ENCODE data around the gene DGCR8. TPM values are rescaled to one million over a fixed set of nuclear protein-coding genes. Genes with fewer than 3 reads are reported as not detected.

The DGCR8 gene
- polyA plus RNA-seq, 1 experiment, result 22.0 TPM

- DNase-seq (ENCODE audit: low read depth, low spot score), result no peak
- TF ChIP-seq CTCF (IDR thresholded peaks at IDR 0.05; ENCODE audit: low read depth, low read length), result no peak
- no peak overlapping the region for H3K4me3 ChIP-seq (ENCODE audit: low read depth, low read length)
- no peaks in the 10 kb centered on the region for H3K27me3 ChIP-seq (ENCODE audit: control insufficient read depth, insufficient read depth, low read length)
- POLR2A ChIA-PET, result no interaction called here
- CTCF ChIA-PET, result no interaction called here
- H3K9me3 ChIP-seq (ENCODE audit: control insufficient read depth, insufficient read depth, low read length), result peaks cover 9% of the 10 kb centered on the region; the same call in 1 of the 2 replicates
- H3K27ac ChIP-seq (ENCODE audit: low read depth, low read length), result no peak overlapping the region
Observed at GRCh38 chr22:20034143-20034542, 45.9 kb upstream of the DGCR8 start.

- no peaks in the 10 kb centered on the region for H3K27me3 ChIP-seq (ENCODE audit: control insufficient read depth, insufficient read depth, low read length)
- H3K9me3 ChIP-seq (ENCODE audit: control insufficient read depth, insufficient read depth, low read length), result peaks cover 9% of the 10 kb centered on the region; the same call in 1 of the 2 replicates
- no peak for TF ChIP-seq CTCF (IDR thresholded peaks at IDR 0.05; ENCODE audit: low read depth, low read length)
- H3K27ac ChIP-seq (ENCODE audit: low read depth, low read length), result no peak overlapping the region
- CTCF ChIA-PET, result interaction anchor here (0.6 kb wide), 1 partner anchor 89 kb away, joined by 3 read pairs; no protein-coding TSS in a partner anchor
- no peak overlapping the region for H3K4me3 ChIP-seq (ENCODE audit: low read depth, low read length)
- POLR2A ChIA-PET, result no interaction called here
- DNase-seq (ENCODE audit: low read depth, low spot score), result no peak
Observed at GRCh38 chr22:20035375-20036083, 44.5 kb upstream of the DGCR8 start.

- ChIA-PET POLR2A (no interaction called here), CTCF (interaction anchor here (0.6 kb wide), 1 partner anchor 89 kb away, joined by 3 read pairs; no protein-coding TSS in a partner anchor)
- Histone ChIP-seq H3K27me3 (ENCODE audit: control insufficient read depth, insufficient read depth, low read length) (no peaks in the 10 kb centered on the region), H3K9me3 (ENCODE audit: control insufficient read depth, insufficient read depth, low read length) (peaks cover 9% of the 10 kb centered on the region; the same call in 1 of the 2 replicates), H3K27ac (ENCODE audit: low read depth, low read length) (no peak overlapping the region), H3K4me3 (ENCODE audit: low read depth, low read length) (no peak overlapping the region)
- DNase-seq (ENCODE audit: low read depth, low spot score), result no peak
- no peak for TF ChIP-seq CTCF (IDR thresholded peaks at IDR 0.05; ENCODE audit: low read depth, low read length)
Observed at GRCh38 chr22:20036084-20036482, 44.0 kb upstream of the DGCR8 start.

- no peak for TF ChIP-seq CTCF (IDR thresholded peaks at IDR 0.05; ENCODE audit: low read depth, low read length)
- CTCF ChIA-PET, result no interaction called here
- Histone ChIP-seq H3K27me3 (ENCODE audit: control insufficient read depth, insufficient read depth, low read length) (no peaks in the 10 kb centered on the region), H3K9me3 (ENCODE audit: control insufficient read depth, insufficient read depth, low read length) (peaks cover 9% of the 10 kb centered on the region; the same call in 1 of the 2 replicates), H3K4me3 (ENCODE audit: low read depth, low read length) (no peak overlapping the region), H3K27ac (ENCODE audit: low read depth, low read length) (no peak overlapping the region)
- no peak for DNase-seq (ENCODE audit: low read depth, low spot score)
- POLR2A ChIA-PET, result no interaction called here
Observed at GRCh38 chr22:20036535-20037392, 43.3 kb upstream of the DGCR8 start.

GRCh38 chr22:20037419-20037818, 42.6 kb upstream of the DGCR8 start:
- ChIA-PET POLR2A (no interaction called here), CTCF (no interaction called here)
- TF ChIP-seq CTCF (IDR thresholded peaks at IDR 0.05; ENCODE audit: low read depth, low read length), result no peak
- Histone ChIP-seq H3K4me3 (ENCODE audit: low read depth, low read length) (no peak overlapping the region), H3K27ac (ENCODE audit: low read depth, low read length) (no peak overlapping the region), H3K27me3 (ENCODE audit: control insufficient read depth, insufficient read depth, low read length) (no peaks in the 10 kb centered on the region), H3K9me3 (ENCODE audit: control insufficient read depth, insufficient read depth, low read length) (peaks cover 9% of the 10 kb centered on the region; the same call in 1 of the 2 replicates)
- no peak for DNase-seq (ENCODE audit: low read depth, low spot score)

All from AG04450 (cell line).